Coronary artery (tissue), 2 donors: ENCODE data around the gene SH3BGR.

Experiments
- DNase-seq: peaks from one replicate; pipeline ENCODE4 v3.0.0-alpha.2; 2017; ENCODE audit warnings: low spot score
- H3K27ac ChIP-seq, 2 donors: fragments of 200-600 bp; sonication (generic); one replicate each; pipeline ENCODE4 v1.5.1; 2016 to 2019
- H3K4me3 ChIP-seq: fragments of 200-600 bp; sonication (generic); 2 replicates; pipeline ENCODE4 v1.5.1; 2016; ENCODE audit warnings: mild to moderate bottlenecking, moderate library complexity
- CTCF ChIP-seq: fragments of 200-600 bp; sonication (generic); IDR thresholded peaks from one replicate; pipeline ENCODE4 v1.5.1; 2019; ENCODE audit warnings: antibody characterized with exemption

SH3BGR gene

GRCh38 chr21:39430954-39431353 is 20.8 kb upstream of the SH3BGR start:
- no peak overlapping the region for H3K27ac ChIP-seq
- no peak overlapping the region for H3K4me3 ChIP-seq
- no peak for DNase-seq
- TF ChIP-seq CTCF, result no peak

GRCh38 chr21:39434950-39435349 is 16.8 kb upstream of the SH3BGR start:
- TF ChIP-seq CTCF, result no peak
- no peak overlapping the region for H3K27ac ChIP-seq

GRCh38 chr21:39439232-39439631 is 12.5 kb upstream of the SH3BGR start:
- TF ChIP-seq CTCF, result no peak

More at GRCh38 chr21:39434950-39435349, 16.8 kb upstream of the SH3BGR start:
- DNase-seq, result no peak
- no peak overlapping the region for H3K4me3 ChIP-seq

GRCh38 chr21:39441502-39442475 is 10.0 kb upstream of the SH3BGR start:
- no peak overlapping the region for H3K4me3 ChIP-seq
- H3K27ac ChIP-seq, result no peak overlapping the region
- TF ChIP-seq CTCF, result no peak
- no peak for DNase-seq

More at GRCh38 chr21:39439232-39439631, 12.5 kb upstream of the SH3BGR start:
- no peak overlapping the region for H3K4me3 ChIP-seq
- no peak for DNase-seq
- H3K27ac ChIP-seq, result no peak overlapping the region

- Histone ChIP-seq H3K27ac (peak overlapping the region; percentile 92 to 95), H3K4me3 (peak overlapping the region; percentile 94)
- no peak for DNase-seq
- TF ChIP-seq CTCF, result no peak
Measured at GRCh38 chr21:39444421-39445180, 7.2 kb upstream of the SH3BGR start.

GRCh38 chr21:39445321-39446269 is 6.2 kb upstream of the SH3BGR start, which contains the start of gene LCA5L:
Gene LCA5L, minus strand, starts transcription at chr21:39445778. Its CDS starts 17,285 bp downstream, at chr21:39428493.
- Histone ChIP-seq H3K27ac (peak within 1 kb of the TSS; percentile 92 to 95), H3K4me3 (peak within 1 kb of the TSS; percentile 94)
- DNase-seq, result peak; percentile 93
- no peak for TF ChIP-seq CTCF
